Cardiac muscle cell (in vitro differentiated cells and primary cell): ENCODE data around the gene WDFY3. TPM values are rescaled to one million over a fixed set of nuclear protein-coding genes. Genes with fewer than 3 reads are reported as not detected.

Source experiments
- DNase-seq, 2 donors: peaks; one replicate each; pipeline versions ENCODE4 v3.0.0 to v3.0.0-alpha.2; 2010 to 2017; ENCODE audit warnings: low read depth in 1 of 2, low spot score in 1 of 2
- H3K27ac ChIP-seq: fragments of 200-600 bp; sonication (generic); 2 replicates; pipeline ENCODE4 v1.5.1; 2016
- H3K27me3 ChIP-seq: fragments of 200-600 bp; sonication (generic); 2 replicates; pipeline ENCODE4 v1.6.0; 2016; ENCODE audit warnings: control low read depth
- H3K36me3 ChIP-seq: fragments of 200-600 bp; sonication (generic); 2 replicates; pipeline ENCODE4 v1.5.1; 2016; ENCODE audit warnings: control low read depth
- H3K4me1 ChIP-seq: fragments of 200-600 bp; sonication (generic); 2 replicates; pipeline ENCODE4 v1.8.1; 2017; ENCODE audit warnings: low read depth, mild to moderate bottlenecking, mixed run types
- H3K4me3 ChIP-seq: fragments of 200-600 bp; sonication (generic); 2 replicates; pipeline ENCODE4 v1.5.1; 2016; ENCODE audit warnings: mild to moderate bottlenecking
- H3K9me3 ChIP-seq: fragments of 200-600 bp; sonication (generic); 2 replicates; pipeline ENCODE4 v1.5.1; 2017; ENCODE audit warnings: low read depth, mild to moderate bottlenecking, control low read depth
- polyA plus RNA-seq: library from polyadenylated mRNA; unstranded; fragments of >200 nt; fragmentation: Nextera tagmentation; extraction: Ambion mirVana; gene quantifications from 2 replicates; pipeline ENCODE4 v1.2.1, GENCODE V29; 2016
- total RNA-seq: library from RNA; depleted of rRNA; stranded (reverse); fragments of >200 nt; gene quantifications from 2 replicates; pipeline ENCODE4 v1.2.3, GENCODE V29; 2016
- TF ChIP-seq, protein P1 (sequence below): IDR thresholded peaks from 2 replicates; pipeline ENCODE4 v1.5.1; 2012; ENCODE audit warnings: low read depth, mild to moderate bottlenecking, low read length

WDFY3 gene
- total and polyA plus RNA-seq, 2 experiments from 2014 or later = 9.6 to 59.0 TPM

DNA sequence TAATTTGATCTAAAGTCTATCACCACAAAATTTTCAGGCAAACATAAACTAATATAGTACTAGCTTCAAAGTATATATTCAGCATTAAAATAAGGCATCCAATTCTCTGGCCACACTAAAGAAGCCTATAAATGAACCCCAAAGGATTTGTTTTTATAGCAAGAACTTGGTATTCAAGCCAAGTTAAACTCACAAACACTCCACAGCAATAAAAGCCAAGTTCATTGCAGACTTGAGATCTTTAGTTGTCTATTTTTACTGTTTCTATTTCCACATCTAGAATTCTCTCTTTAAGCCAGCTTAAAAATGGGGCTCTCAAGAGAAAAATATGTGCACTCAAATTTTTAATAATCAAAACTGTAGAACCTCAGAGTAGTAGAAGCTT, 51.1 kb downstream of the WDFY3 start:
- TF ChIP-seq, protein P1, sequence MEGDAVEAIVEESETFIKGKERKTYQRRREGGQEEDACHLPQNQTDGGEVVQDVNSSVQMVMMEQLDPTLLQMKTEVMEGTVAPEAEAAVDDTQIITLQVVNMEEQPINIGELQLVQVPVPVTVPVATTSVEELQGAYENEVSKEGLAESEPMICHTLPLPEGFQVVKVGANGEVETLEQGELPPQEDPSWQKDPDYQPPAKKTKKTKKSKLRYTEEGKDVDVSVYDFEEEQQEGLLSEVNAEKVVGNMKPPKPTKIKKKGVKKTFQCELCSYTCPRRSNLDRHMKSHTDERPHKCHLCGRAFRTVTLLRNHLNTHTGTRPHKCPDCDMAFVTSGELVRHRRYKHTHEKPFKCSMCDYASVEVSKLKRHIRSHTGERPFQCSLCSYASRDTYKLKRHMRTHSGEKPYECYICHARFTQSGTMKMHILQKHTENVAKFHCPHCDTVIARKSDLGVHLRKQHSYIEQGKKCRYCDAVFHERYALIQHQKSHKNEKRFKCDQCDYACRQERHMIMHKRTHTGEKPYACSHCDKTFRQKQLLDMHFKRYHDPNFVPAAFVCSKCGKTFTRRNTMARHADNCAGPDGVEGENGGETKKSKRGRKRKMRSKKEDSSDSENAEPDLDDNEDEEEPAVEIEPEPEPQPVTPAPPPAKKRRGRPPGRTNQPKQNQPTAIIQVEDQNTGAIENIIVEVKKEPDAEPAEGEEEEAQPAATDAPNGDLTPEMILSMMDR = no peak
- H3K9me3 ChIP-seq = no peaks in the 10 kb centered on the region
- DNase-seq = no peak
- H3K36me3 ChIP-seq = no peaks in the 10 kb centered on the region
- H3K4me3 ChIP-seq = no peak overlapping the region
- H3K27ac ChIP-seq = no peak overlapping the region
- no peaks in the 10 kb centered on the region for H3K27me3 ChIP-seq
- no peaks in the 10 kb centered on the region for H3K4me1 ChIP-seq

DNA sequence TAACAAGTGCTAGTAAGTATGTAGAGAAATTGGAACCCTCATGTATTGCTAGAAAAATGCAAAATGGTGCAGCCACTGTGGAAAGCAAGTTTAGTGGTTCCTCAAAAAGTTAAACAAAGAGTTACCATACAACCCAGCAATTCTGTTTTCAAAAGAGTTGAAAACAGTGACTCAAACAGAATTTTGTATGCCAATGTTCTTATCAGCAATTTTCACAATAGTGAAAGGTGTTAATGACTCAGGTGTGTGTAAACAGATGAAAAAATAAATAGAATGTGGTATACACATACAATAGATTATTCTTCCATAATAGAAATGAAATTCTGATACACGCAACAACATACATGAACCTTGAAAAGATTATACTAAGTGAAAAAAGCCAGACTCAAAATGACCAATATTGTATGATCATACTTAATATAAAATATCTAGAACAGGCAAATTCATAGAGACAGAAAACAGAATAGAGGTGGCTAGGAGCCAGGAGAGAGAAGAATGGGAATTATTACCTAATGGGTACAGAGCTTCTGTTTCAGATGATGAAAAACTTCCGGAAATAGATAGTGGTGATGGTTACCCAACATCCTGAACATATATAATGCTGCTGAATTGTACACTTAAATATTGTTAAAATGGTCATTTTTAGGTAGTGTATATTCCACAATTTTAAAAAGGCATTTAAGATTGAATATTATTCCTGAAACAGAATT, 51.6 kb downstream of the WDFY3 start:
- DNase-seq = peak in 1 of 2 donors; percentile 75
- TF ChIP-seq, protein P1 = no peak
- Histone ChIP-seq H3K4me1 (no peaks in the 10 kb centered on the region), H3K9me3 (no peaks in the 10 kb centered on the region), H3K4me3 (no peak overlapping the region), H3K27me3 (no peaks in the 10 kb centered on the region), H3K36me3 (no peaks in the 10 kb centered on the region), H3K27ac (no peak overlapping the region)

DNA sequence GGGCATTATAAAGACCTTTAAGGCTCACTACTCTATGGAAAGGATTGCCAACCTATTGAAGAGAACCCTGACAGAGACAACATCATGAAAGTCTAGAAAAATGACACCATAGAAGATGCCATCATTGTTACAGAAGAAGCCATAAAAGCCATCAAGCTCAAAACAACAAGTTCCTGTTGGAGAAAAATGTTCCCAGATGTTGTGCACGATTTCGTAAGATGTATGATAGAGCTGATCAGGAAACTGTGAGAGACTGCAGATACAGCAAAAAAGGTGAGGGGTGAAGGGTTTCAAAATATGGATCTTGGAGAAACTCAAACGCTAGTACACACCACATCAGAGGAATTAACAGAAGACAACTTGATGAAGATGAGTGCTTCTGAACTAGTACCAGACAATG, 53.3 kb downstream of the WDFY3 start:
- TF ChIP-seq, protein P1 = no peak
- no peaks in the 10 kb centered on the region for H3K4me1 ChIP-seq

DNA sequence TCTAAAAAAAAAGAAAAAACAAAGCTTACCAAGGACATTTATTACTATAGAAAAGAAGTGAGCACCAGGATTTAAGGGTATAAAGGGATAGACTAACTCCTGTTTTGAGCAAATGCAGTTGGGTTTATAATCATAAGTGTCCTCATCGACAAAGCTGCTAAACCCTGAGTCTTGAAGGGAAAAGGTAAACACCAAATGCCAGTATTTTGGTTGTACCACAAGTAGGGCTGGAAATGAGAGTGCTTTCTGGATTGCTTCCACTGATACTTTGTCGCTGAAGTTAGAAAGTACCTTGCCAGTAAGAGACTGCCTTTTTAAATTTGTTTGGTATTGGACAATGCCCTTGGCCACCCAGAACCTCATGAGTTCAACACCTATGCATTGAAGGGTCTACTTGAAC, 53.7 kb downstream of the WDFY3 start:
- Histone ChIP-seq H3K4me1 (no peaks in the 10 kb centered on the region), H3K27me3 (no peaks in the 10 kb centered on the region), H3K4me3 (no peak overlapping the region), H3K9me3 (no peaks in the 10 kb centered on the region), H3K36me3 (no peaks in the 10 kb centered on the region), H3K27ac (no peak overlapping the region)
- TF ChIP-seq, protein P1 = no peak
- DNase-seq = no peak

More for the DNA sequence above, 53.3 kb downstream of the WDFY3 start:
- no peak for DNase-seq
- H3K36me3 ChIP-seq = no peaks in the 10 kb centered on the region
- H3K4me3 ChIP-seq = no peak overlapping the region
- H3K9me3 ChIP-seq = no peaks in the 10 kb centered on the region
- no peak overlapping the region for H3K27ac ChIP-seq
- H3K27me3 ChIP-seq = no peaks in the 10 kb centered on the region

DNA sequence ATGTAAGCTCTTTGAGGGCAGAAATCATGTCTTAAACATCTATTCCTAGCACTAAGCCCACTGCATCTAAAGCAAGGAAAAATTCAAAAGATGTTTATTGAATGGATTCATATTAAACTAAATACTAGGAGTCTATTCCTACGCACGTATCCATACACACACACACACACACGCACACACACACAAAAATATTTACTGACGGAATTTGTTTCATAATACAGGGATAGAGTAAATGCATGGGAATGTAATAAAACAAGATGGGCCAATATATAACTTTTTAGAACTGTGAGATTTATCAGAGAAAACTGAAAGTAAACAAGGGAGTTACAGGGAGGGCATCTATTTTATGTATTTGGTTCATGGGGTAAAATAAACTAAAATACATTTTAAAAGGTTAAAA, 57.6 kb downstream of the WDFY3 start:
- H3K4me1 ChIP-seq = peaks cover 16% of the 10 kb centered on the region
- TF ChIP-seq, protein P1 = no peak
- H3K27ac ChIP-seq = no peak overlapping the region
- DNase-seq = no peak
- H3K4me3 ChIP-seq = no peak overlapping the region
- H3K36me3 ChIP-seq = no peaks in the 10 kb centered on the region
- no peaks in the 10 kb centered on the region for H3K27me3 ChIP-seq
- H3K9me3 ChIP-seq = no peaks in the 10 kb centered on the region
